BLaER1 (cell line): ENCODE results near the gene ADAMTS16.

ENCODE experiments used
- H3K27ac ChIP-seq: shearing (Covaris generic); formaldehyde crosslinking; 2 replicates; pipeline ENCODE4 v1.8.1; 2022
- H3K27me3 ChIP-seq: shearing (Covaris generic); formaldehyde crosslinking; 2 replicates; pipeline ENCODE4 v1.8.1; 2022
- H3K36me3 ChIP-seq: shearing (Covaris generic); formaldehyde crosslinking; 2 replicates; pipeline ENCODE4 v1.8.1; 2022
- H3K4me1 ChIP-seq: shearing (Covaris generic); formaldehyde crosslinking; 2 replicates; pipeline ENCODE4 v1.8.1; 2022
- H3K4me2 ChIP-seq: shearing (Covaris generic); formaldehyde crosslinking; 2 replicates; pipeline ENCODE4 v1.8.1; 2022
- H3K4me3 ChIP-seq: shearing (Covaris generic); formaldehyde crosslinking; 2 replicates; pipeline ENCODE4 v1.8.1; 2022
- H3K9ac ChIP-seq: shearing (Covaris generic); formaldehyde crosslinking; 2 replicates; pipeline ENCODE4 v1.8.1; 2022
- H3K9me3 ChIP-seq: shearing (Covaris generic); formaldehyde crosslinking; 2 replicates; pipeline ENCODE4 v1.8.1; 2022
- H4K20me1 ChIP-seq: shearing (Covaris generic); formaldehyde crosslinking; 2 replicates; pipeline ENCODE4 v1.8.1; 2022
- Cebpa-rat ChIP-seq: shearing (Covaris generic); IDR thresholded peaks from 2 replicates; pipeline ENCODE4 v1.8.1; 2022

Gene ADAMTS16

GRCh38 chr5:5273398-5273797 lies 133.3 kb downstream of the ADAMTS16 start:
- Histone ChIP-seq H3K4me3 (no peak overlapping the region), H3K4me2 (no peak overlapping the region), H4K20me1 (no peaks in the 10 kb centered on the region), H3K27me3 (no peaks in the 10 kb centered on the region), H3K4me1 (no peaks in the 10 kb centered on the region), H3K9ac (no peak overlapping the region), H3K27ac (no peak overlapping the region), H3K9me3 (no peaks in the 10 kb centered on the region), H3K36me3 (no peaks in the 10 kb centered on the region)
- no peak for TF ChIP-seq Cebpa-rat

- Histone ChIP-seq H3K27me3 (no peaks in the 10 kb centered on the region), H3K4me1 (no peaks in the 10 kb centered on the region), H3K4me3 (no peak overlapping the region), H3K9ac (no peak overlapping the region), H3K36me3 (no peaks in the 10 kb centered on the region), H4K20me1 (no peaks in the 10 kb centered on the region), H3K9me3 (no peaks in the 10 kb centered on the region), H3K4me2 (no peak overlapping the region), H3K27ac (no peak overlapping the region)
- TF ChIP-seq Cebpa-rat: no peak
Observed at GRCh38 chr5:5273976-5274375, 133.8 kb downstream of the ADAMTS16 start.

- TF ChIP-seq Cebpa-rat: no peak
- Histone ChIP-seq H4K20me1 (no peaks in the 10 kb centered on the region), H3K4me2 (no peak overlapping the region), H3K9ac (no peak overlapping the region), H3K4me1 (no peaks in the 10 kb centered on the region), H3K9me3 (no peaks in the 10 kb centered on the region), H3K36me3 (no peaks in the 10 kb centered on the region), H3K27me3 (no peaks in the 10 kb centered on the region), H3K27ac (no peak overlapping the region), H3K4me3 (no peak overlapping the region)
Observed at GRCh38 chr5:5275211-5275610, 135.1 kb downstream of the ADAMTS16 start.

- no peak for TF ChIP-seq Cebpa-rat
Observed at GRCh38 chr5:5276430-5276829, 136.3 kb downstream of the ADAMTS16 start.

GRCh38 chr5:5276951-5277517 lies 136.9 kb downstream of the ADAMTS16 start:
- Histone ChIP-seq H3K9me3 (no peaks in the 10 kb centered on the region), H3K4me2 (no peak overlapping the region), H3K4me3 (no peak overlapping the region), H4K20me1 (no peaks in the 10 kb centered on the region), H3K4me1 (no peaks in the 10 kb centered on the region), H3K27me3 (no peaks in the 10 kb centered on the region), H3K36me3 (no peaks in the 10 kb centered on the region), H3K9ac (no peak overlapping the region), H3K27ac (no peak overlapping the region)
- no peak for TF ChIP-seq Cebpa-rat

More at GRCh38 chr5:5276430-5276829, 136.3 kb downstream of the ADAMTS16 start:
- no peaks in the 10 kb centered on the region for H3K27me3 ChIP-seq
- no peak overlapping the region for H3K9ac ChIP-seq
- no peaks in the 10 kb centered on the region for H3K4me1 ChIP-seq
- no peaks in the 10 kb centered on the region for H3K36me3 ChIP-seq
- no peaks in the 10 kb centered on the region for H3K9me3 ChIP-seq
- no peak overlapping the region for H3K4me2 ChIP-seq
- no peak overlapping the region for H3K4me3 ChIP-seq
- no peak overlapping the region for H3K27ac ChIP-seq
- no peaks in the 10 kb centered on the region for H4K20me1 ChIP-seq

- TF ChIP-seq Cebpa-rat: no peak
- Histone ChIP-seq H3K4me3 (no peak overlapping the region), H3K27ac (no peak overlapping the region), H3K4me2 (no peak overlapping the region), H3K4me1 (no peaks in the 10 kb centered on the region), H3K9ac (no peak overlapping the region), H3K36me3 (no peaks in the 10 kb centered on the region), H3K27me3 (no peaks in the 10 kb centered on the region), H4K20me1 (no peaks in the 10 kb centered on the region), H3K9me3 (no peaks in the 10 kb centered on the region; the same call in 1 of the 2 replicates)
Observed at GRCh38 chr5:5278201-5278814, 138.2 kb downstream of the ADAMTS16 start.

- H3K4me3 ChIP-seq: no peak overlapping the region
- no peaks in the 10 kb centered on the region for H3K27me3 ChIP-seq
- no peaks in the 10 kb centered on the region for H3K4me1 ChIP-seq
- H3K4me2 ChIP-seq: no peak overlapping the region
- peaks cover 3% of the 10 kb centered on the region; the same call in 1 of the 2 replicates for H3K9me3 ChIP-seq
- no peak for TF ChIP-seq Cebpa-rat
- H3K9ac ChIP-seq: no peak overlapping the region
- H4K20me1 ChIP-seq: no peaks in the 10 kb centered on the region
- no peak overlapping the region for H3K27ac ChIP-seq
- H3K36me3 ChIP-seq: no peaks in the 10 kb centered on the region
Observed at GRCh38 chr5:5278815-5279381, 138.8 kb downstream of the ADAMTS16 start.

GRCh38 chr5:5285906-5286305 lies 145.8 kb downstream of the ADAMTS16 start:
- no peak for TF ChIP-seq Cebpa-rat
- Histone ChIP-seq H3K4me3 (no peak overlapping the region), H3K36me3 (no peaks in the 10 kb centered on the region), H4K20me1 (no peaks in the 10 kb centered on the region), H3K9ac (no peak overlapping the region), H3K4me1 (peaks cover 15% of the 10 kb centered on the region), H3K9me3 (peaks cover 3% of the 10 kb centered on the region; the same call in 1 of the 2 replicates), H3K27ac (no peak overlapping the region), H3K4me2 (no peak overlapping the region), H3K27me3 (no peaks in the 10 kb centered on the region)

GRCh38 chr5:5287419-5287818 lies 147.3 kb downstream of the ADAMTS16 start:
- no peak overlapping the region for H3K4me2 ChIP-seq
- H3K4me3 ChIP-seq: no peak overlapping the region

GRCh38 chr5:5288201-5288600 lies 148.1 kb downstream of the ADAMTS16 start:
- no peaks in the 10 kb centered on the region for H3K36me3 ChIP-seq
- no peak overlapping the region for H3K4me3 ChIP-seq
- H3K4me1 ChIP-seq: peaks cover 21% of the 10 kb centered on the region
- no peak overlapping the region for H3K9ac ChIP-seq
- H3K27ac ChIP-seq: no peak overlapping the region
- H3K4me2 ChIP-seq: no peak overlapping the region
- no peaks in the 10 kb centered on the region for H4K20me1 ChIP-seq
- H3K9me3 ChIP-seq: peaks cover 3% of the 10 kb centered on the region; the same call in 1 of the 2 replicates
- H3K27me3 ChIP-seq: no peaks in the 10 kb centered on the region
- no peak for TF ChIP-seq Cebpa-rat

More at GRCh38 chr5:5287419-5287818, 147.3 kb downstream of the ADAMTS16 start:
- no peaks in the 10 kb centered on the region for H4K20me1 ChIP-seq
- peaks cover 21% of the 10 kb centered on the region for H3K4me1 ChIP-seq
- H3K27me3 ChIP-seq: no peaks in the 10 kb centered on the region
- H3K9me3 ChIP-seq: peaks cover 3% of the 10 kb centered on the region; the same call in 1 of the 2 replicates
- no peak for TF ChIP-seq Cebpa-rat
- H3K36me3 ChIP-seq: no peaks in the 10 kb centered on the region
- H3K27ac ChIP-seq: no peak overlapping the region
- no peak overlapping the region for H3K9ac ChIP-seq
